Measurements from ENCODE around the gene CALML3.

The CALML3 gene

GRCh38 chr10:5528989-5529701 lies 4.4 kb downstream of the CALML3 start:
- DNase-seq: no peak

DNA sequence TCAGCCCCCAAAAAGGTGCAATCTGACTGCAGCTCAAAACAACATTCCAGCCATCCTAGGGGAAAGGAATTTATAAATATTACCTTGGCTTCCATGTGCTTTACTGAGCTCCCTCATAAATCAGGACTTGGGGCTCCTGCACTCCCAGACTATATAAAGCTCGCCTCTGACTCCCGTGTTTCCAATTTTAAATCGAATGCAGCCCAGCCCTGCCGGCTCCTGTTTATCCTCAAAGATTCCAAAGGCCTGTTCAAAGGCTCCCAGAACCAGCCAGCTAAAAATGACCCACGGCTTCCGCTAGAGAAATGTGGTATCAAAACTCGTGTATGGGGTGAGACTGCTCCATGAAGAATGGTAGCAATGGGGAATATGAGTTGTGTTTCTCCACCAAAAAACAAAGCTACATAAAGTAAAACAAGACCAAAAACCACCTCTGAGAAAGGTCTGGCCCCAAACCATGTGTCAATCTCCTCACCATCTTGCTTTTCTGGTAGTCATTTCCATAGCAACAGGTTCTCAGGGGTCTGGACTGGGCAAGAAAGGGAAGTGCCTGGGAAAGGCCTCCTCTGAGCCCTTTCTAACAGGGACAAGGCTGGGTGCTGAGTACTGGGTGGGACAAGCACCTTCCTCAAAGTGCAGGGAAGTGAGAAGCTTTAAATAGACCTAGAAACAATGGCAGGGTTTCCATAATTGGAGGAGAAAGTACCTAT lies 5.1 kb downstream of the CALML3 start:
- no peak for DNase-seq

- DNase-seq: no peak
These were observed 5.6 kb downstream of the CALML3 start for GRCh38 chr10:5530412-5530806.

DNA sequence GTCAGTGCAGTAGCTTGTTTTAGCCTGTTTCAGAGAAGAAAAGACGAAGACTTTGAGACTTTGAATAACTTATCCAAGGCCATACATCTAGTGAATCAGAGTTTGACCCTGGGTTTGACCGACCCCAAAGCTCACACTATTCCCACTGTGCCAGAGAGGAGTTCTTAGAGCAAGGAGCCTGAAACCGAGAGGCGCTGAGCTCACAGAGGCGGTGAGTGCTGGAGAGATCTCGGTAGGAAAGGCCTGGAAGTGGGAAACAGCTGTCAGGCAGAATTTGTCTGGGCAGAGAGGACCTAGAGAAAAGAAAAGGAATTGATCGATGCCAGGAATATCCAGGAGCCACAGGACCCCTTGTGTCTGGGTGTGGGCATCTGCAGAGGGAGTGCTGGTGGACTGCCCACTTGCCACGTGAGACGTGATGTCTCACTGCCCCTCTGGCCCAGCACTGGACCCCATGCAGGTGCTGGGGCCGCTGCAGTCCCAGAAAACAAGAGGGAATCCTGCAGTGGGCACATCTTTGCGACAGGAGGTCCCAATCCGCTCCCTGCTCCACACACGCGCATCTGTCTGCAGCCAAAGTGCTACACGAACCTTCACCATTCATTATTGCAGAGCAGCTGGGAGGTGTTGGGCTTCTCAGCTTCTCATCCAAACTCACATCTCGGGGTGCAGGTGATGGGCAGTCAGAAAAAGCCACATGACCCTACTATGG lies 6.2 kb downstream of the CALML3 start:
- DNase-seq: no peak

- no peak for DNase-seq
These were observed 7.0 kb downstream of the CALML3 start for GRCh38 chr10:5531558-5532306.

DNA sequence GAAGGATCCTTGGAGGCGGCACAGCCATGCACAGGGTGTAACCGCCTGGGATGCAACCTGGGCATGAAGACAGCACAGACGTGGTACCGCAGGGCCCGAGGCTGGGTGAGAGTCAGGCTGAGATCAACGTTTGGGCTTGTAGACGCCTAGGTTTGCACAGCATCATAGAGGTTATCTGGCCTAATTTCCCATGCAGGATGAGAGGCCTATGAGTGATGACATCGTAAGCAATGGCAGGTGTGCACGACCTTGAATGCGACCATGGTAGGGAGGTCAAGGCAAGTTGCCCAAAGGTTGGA lies 7.5 kb downstream of the CALML3 start:
- no peak for DNase-seq

- DNase-seq: no peak
These were observed 7.9 kb downstream of the CALML3 start for GRCh38 chr10:5532618-5533097.

GRCh38 chr10:5533098-5533731 lies 8.5 kb downstream of the CALML3 start:
- no peak for DNase-seq

GRCh38 chr10:5534051-5534821 lies 9.5 kb downstream of the CALML3 start:
- no peak for DNase-seq

DNA sequence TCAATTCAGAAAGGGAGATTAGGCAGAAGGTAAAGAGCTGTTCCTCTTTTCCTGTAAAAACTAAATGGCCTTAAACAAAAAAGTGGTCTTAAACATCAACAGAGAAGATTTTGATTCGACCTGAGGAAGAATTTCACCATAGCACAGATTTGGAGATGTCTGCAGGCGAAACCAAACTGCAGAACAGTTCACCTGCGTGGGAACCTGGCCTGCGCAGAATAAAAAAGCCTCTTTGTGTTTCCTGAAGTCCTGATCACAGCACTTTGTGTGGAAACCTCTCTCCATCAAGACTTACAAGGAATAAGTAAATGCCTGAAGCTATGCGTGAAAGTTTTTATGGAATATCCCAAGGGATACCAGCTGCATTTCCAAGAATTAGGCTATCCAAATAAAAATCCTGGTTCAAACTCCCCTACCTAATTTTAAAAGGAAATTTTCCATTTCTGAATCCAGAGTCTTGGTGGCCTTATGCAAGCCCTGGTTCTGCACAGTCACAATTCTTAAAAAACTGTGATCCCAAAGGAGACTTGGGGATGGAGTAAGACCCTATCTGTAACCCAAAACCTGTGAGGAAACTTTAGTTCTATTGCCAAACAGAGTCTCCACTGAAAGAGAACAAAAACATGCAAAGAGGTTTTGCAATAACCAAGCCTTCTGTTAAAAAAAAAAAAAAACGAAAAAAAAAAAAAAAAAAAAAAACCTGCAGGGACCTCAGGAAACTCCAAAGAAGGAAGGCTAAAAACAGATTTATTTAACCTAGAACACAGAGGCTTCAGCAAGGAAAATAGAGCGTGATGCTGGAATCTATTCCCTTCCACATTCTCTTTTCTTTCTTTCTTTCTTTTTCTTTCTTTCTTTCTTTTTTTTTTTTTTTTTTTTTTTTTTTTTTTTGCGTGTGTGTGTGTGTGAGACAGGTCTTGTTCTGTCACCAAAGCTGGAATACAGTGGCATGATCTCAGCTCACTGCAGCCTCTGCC lies 10.4 kb downstream of the CALML3 start:
- DNase-seq: no peak

DNA sequence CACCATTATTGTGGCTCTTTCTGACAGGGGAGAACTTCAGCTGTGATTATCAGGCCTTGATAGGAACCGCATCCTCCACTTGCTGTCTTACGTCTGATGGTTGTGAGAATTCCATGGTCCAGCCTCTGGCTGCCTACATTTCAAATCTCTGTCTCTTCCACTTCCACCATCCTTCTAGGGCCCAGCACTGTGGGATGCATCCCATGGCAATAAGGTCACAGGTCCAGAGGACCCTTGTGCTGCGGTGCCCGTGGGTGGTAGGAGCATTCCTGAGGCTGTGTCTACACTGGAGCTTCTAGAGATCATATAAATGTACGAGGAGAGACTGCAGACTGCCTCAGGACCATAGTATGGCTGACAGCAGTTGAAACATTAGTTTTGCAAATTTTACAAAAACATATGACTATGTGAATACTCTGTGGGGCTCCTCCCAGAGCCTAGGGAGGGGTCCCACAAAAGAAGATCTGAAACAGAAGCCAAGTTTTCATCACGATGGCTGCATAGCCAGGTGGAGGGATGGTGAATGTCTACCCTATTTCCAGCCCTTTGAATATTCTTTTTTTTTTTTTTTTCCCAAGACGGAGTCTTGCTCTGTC lies 11.8 kb downstream of the CALML3 start:
- DNase-seq: no peak

DNA sequence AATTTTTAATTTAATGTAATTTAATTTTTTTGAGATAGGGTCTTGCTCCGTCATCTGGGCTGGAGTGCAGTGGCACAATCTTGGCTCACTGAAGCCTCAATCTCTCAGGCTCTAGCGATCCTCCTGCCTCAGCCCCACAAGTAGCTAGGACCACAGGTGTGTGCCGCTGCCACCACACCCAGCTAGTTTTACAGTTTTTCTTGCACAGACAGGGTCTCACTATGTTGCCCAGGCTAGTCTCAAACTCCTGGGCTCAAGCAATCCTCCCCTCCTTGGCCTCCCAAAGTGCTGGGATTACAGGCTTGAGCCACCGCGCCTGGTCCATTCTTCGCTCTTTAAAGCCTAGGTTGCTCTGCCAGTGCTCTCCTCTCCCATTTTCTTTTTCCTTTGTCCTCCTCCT lies 12.9 kb downstream of the CALML3 start:
- no peak for DNase-seq

DNA sequence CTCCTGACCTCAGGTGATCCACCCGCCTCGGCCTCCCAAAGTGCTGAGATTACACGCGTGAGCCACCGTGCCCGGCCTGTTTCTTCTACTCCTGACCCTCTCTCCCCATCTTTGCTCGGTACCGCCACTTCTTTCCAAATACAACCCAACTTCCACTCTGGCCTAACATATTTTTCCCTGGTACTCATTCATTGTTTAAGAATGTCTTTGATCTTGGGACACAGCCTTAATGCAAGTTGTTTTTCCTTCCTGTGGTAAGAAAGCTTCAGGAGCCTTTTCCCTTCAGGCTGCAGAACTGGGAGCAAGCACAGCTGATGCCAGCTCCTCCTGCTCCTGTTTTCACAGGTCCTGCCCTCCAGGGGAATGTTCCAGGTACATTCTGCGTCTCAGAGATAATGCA lies 13.7 kb downstream of the CALML3 start:
- no peak for DNase-seq

DNA sequence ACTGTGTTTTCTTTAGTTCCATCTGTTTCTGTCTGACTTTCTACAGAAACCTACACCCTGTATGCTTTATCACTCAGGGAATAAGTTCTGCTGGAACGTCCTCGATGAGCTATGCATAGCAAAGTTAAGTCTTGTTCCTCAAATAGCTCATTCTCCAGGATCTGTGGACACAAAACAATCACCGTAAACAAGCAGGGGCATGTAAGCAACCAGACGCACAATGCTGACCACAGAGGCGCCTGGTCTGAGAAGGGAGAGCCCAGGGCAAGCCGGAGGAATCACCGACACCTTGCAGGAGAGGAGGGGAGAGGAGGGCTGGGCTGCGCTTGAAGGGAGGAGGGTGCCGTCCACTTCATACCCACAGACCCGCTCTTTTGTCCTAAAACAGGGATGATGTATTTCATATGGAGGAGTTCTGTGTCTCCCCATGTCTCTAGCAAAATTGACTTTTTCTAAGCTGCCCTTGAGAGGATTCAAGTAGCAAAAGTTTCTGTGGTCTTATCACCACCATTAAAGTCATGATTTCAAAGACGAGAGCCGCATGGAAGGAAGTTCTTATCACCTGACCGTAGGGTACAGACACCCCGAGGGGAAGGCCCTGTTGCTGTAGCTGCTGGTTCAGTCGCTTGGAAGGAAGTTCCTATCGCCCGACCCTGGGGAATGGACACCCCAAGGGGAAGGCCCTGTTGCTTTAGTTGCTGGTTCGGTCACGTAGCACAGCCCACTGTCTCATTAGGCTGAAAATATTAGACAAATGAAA lies 14.3 kb downstream of the CALML3 start:
- DNase-seq: no peak

GRCh38 chr10:5540080-5540479 lies 15.3 kb downstream of the CALML3 start:
- DNase-seq: no peak

- no peak for DNase-seq
These were observed 16.1 kb downstream of the CALML3 start for GRCh38 chr10:5540891-5541290.

- no peak for DNase-seq
These were observed 17.3 kb downstream of the CALML3 start for GRCh38 chr10:5542100-5542499.

DNA sequence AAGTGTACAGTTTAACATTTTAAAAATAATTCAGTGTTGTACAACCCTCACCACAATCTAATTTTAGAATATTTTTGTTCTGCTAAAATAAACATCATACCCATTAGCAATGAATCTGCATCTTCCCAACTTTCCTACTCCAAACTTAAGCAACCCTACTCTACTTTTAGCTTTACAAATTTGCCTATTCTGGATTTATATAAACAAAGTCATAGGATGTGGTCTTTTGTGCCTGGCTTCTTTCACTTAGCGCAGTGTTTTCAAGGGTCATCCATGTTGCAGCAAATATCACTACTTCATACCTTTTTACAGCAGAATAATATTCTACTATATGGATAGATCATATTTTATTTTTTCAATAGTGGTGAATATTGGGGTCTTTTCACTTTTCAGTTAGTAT lies 18.9 kb downstream of the CALML3 start:
- DNase-seq: no peak

GRCh38 chr10:5544216-5544805 lies 19.6 kb downstream of the CALML3 start:
- no peak for DNase-seq
